Measurements from ENCODE around the gene IGFBP4. TPM values are rescaled to one million over a fixed set of nuclear protein-coding genes. Genes with fewer than 3 reads are reported as not detected.

Gene IGFBP4
- total RNA-seq, 1 donor from 2014 or later = 120 TPM

GRCh38 chr17:40470932-40471828 is 27.9 kb downstream of the IGFBP4 start:
- no peak for DNase-seq (ENCODE audit: low read depth, low spot score)

GRCh38 chr17:40471846-40472732 is 28.8 kb downstream of the IGFBP4 start:
- DNase-seq (ENCODE audit: low read depth, low spot score) = no peak

- no peak for DNase-seq (ENCODE audit: low read depth, low spot score)
Measured at GRCh38 chr17:40472733-40473452, 29.6 kb downstream of the IGFBP4 start.

- no peak for DNase-seq (ENCODE audit: low read depth, low spot score)
Measured at GRCh38 chr17:40473573-40474365, 30.5 kb downstream of the IGFBP4 start.

GRCh38 chr17:40474419-40475002 is 31.3 kb downstream of the IGFBP4 start:
- no peak for DNase-seq (ENCODE audit: low read depth, low spot score)

GRCh38 chr17:40475234-40475908 is 32.1 kb downstream of the IGFBP4 start:
- no peak for DNase-seq (ENCODE audit: low read depth, low spot score)

- DNase-seq (ENCODE audit: low read depth, low spot score) = no peak
Measured at GRCh38 chr17:40477796-40478195, 34.5 kb downstream of the IGFBP4 start.

GRCh38 chr17:40478486-40478885 is 35.2 kb downstream of the IGFBP4 start:
- no peak for DNase-seq (ENCODE audit: low read depth, low spot score)

GRCh38 chr17:40479754-40480480 is 36.7 kb downstream of the IGFBP4 start:
- no peak for DNase-seq (ENCODE audit: low read depth, low spot score)

GRCh38 chr17:40480501-40481003 is 37.3 kb downstream of the IGFBP4 start:
- DNase-seq (ENCODE audit: low read depth, low spot score) = no peak

- DNase-seq (ENCODE audit: low read depth, low spot score) = no peak
Measured at GRCh38 chr17:40481106-40481505, 37.9 kb downstream of the IGFBP4 start.

- DNase-seq (ENCODE audit: low read depth, low spot score) = no peak
Measured at GRCh38 chr17:40482722-40483121, 39.5 kb downstream of the IGFBP4 start.

GRCh38 chr17:40483679-40484078 is 40.4 kb downstream of the IGFBP4 start:
- no peak for DNase-seq (ENCODE audit: low read depth, low spot score)

- DNase-seq (ENCODE audit: low read depth, low spot score) = no peak
Measured at GRCh38 chr17:40484285-40484972, 41.2 kb downstream of the IGFBP4 start.

- DNase-seq (ENCODE audit: low read depth, low spot score) = no peak
Measured at GRCh38 chr17:40484973-40485530, 41.8 kb downstream of the IGFBP4 start.

GRCh38 chr17:40485851-40486521 is 42.7 kb downstream of the IGFBP4 start:
- DNase-seq (ENCODE audit: low read depth, low spot score) = no peak
